ENCODE data around the gene COA1.

GRCh38 chr7:43664681-43665080, 64.6 kb downstream of the COA1 start:
- TF ChIP-seq GATA2 (IDR thresholded peaks at IDR 0.05; ENCODE audit: low read depth, low read length) (no peak; the same call in 1 of the 2 replicates), GATA3 (IDR thresholded peaks at IDR 0.05; ENCODE audit: low read depth, low read length) (no peak)
